IMR-90 (cell line): ENCODE results near the gene RUNX2. TPM values are rescaled to one million over a fixed set of nuclear protein-coding genes. Genes with fewer than 3 reads are reported as not detected.

Experiments used
- ATAC-seq: fragments of 200-7000 bp; cut with Tn5 transposase; 2 replicates; pipeline ENCODE4 v1.9.1; 2020; ENCODE audit warnings: low read depth, mild to moderate bottlenecking, moderate library complexity
- BruUV-seq: library from RNA; stranded (reverse); fragments of 400-500 nt; replicated peaks from 2 replicates; lab custom pipeline; 2021; lab: Mats Ljungman, UMichigan
- CTCF ChIA-PET: fragments of 300-600 bp; formaldehyde crosslinking; extraction: SDS; loops from one replicate; lab custom pipeline; 2021; ENCODE audit warnings: antibody characterized with exemption; lab: Yijun Ruan, JAX
- POLR2A ChIA-PET: fragments of 300-600 bp; sonication (Branson Sonifier 250); formaldehyde crosslinking; loops from one replicate; lab custom pipeline; 2022; ENCODE audit warnings: antibody characterized with exemption; ENCODE audit not compliant: unreplicated experiment; lab: Charles Lee
- DNase-seq: peaks from one replicate; pipeline ENCODE4 v3.0.0; 2013
- H2AFZ ChIP-seq: replicated peaks from 2 replicates; pipeline ENCODE3; 2013; ENCODE audit warnings: low read length, mild to moderate bottlenecking; ENCODE audit not compliant: poor library complexity
- H2AK5ac ChIP-seq: 2 replicates; pipeline ENCODE4 v1.6.1; 2013; ENCODE audit warnings: low read depth, low read length, inconsistent platforms
- H2AK9ac ChIP-seq: replicated peaks from 2 replicates; pipeline ENCODE3; 2013; ENCODE audit warnings: mild to moderate bottlenecking, low read depth, low read length, moderate library complexity; ENCODE audit not compliant: poor library complexity
- H2BK120ac ChIP-seq: 2 replicates; pipeline ENCODE4 v1.6.1; 2013; ENCODE audit warnings: low read depth, low read length, inconsistent platforms
- H2BK15ac ChIP-seq: 3 replicates; pipeline ENCODE4 v1.6.1; 2013; ENCODE audit warnings: low read depth, low read length, inconsistent platforms
- H2BK20ac ChIP-seq: 2 replicates; pipeline ENCODE4 v1.6.1; 2013; ENCODE audit warnings: low read depth, mild to moderate bottlenecking, inconsistent platforms, low read length, moderate library complexity
- H2BK5ac ChIP-seq: 2 replicates; pipeline ENCODE4 v1.6.1; 2013; ENCODE audit warnings: mild to moderate bottlenecking, low read depth, low read length, inconsistent platforms; ENCODE audit not compliant: poor library complexity, severe bottlenecking
- H3K14ac ChIP-seq: replicated peaks from 2 replicates; pipeline ENCODE4 v1.6.1; 2013; ENCODE audit warnings: low read depth, low read length, inconsistent platforms
- H3K18ac ChIP-seq: 2 replicates; pipeline ENCODE4 v1.6.1; 2013; ENCODE audit warnings: low read depth, low read length, control low read depth
- H3K23ac ChIP-seq: 2 replicates; pipeline ENCODE4 v1.6.1; 2013; ENCODE audit warnings: low read depth, low read length, inconsistent platforms
- H3K27ac ChIP-seq: 2 replicates; pipeline ENCODE4 v1.5.1; 2013; ENCODE audit warnings: mild to moderate bottlenecking, control low read depth, low read length; ENCODE audit not compliant: insufficient read depth
- H3K27me3 ChIP-seq: 2 replicates; pipeline ENCODE4 v1.6.1; 2013; ENCODE audit warnings: low read length; ENCODE audit not compliant: control insufficient read depth, insufficient read depth
- H3K36me3 ChIP-seq: 2 replicates; pipeline ENCODE4 v1.6.1; 2013; ENCODE audit warnings: low read length, mixed read lengths; ENCODE audit not compliant: control insufficient read depth, insufficient read depth
- H3K4ac ChIP-seq: 2 replicates; pipeline ENCODE4 v1.6.1; 2013; ENCODE audit warnings: low read depth, low read length, inconsistent platforms
- H3K4me1 ChIP-seq: 2 replicates; pipeline ENCODE4 v1.6.1; 2013; ENCODE audit warnings: low read length, mixed read lengths; ENCODE audit not compliant: control insufficient read depth, insufficient read depth
- H3K4me2 ChIP-seq: 2 replicates; pipeline ENCODE4 v1.6.1; 2013; ENCODE audit warnings: low read depth, mild to moderate bottlenecking, control low read depth, low read length, moderate library complexity
- H3K4me3 ChIP-seq: 2 replicates; pipeline ENCODE4 v1.5.1; 2013; ENCODE audit warnings: low read depth, mild to moderate bottlenecking, control low read depth, low read length, moderate library complexity; ENCODE audit not compliant: insufficient read depth
- H3K56ac ChIP-seq: 2 replicates; pipeline ENCODE4 v1.6.1; 2013; ENCODE audit warnings: low read length, inconsistent platforms; ENCODE audit not compliant: insufficient read depth; ENCODE audit errors: extremely low read depth
- H3K79me1 ChIP-seq, 2 experiments: 2 replicates each; pipeline ENCODE4 v1.6.1; 2013; ENCODE audit warnings: low read length in 2 of 2, inconsistent platforms in 1 of 2, low read depth in 1 of 2
- H3K9ac ChIP-seq: 2 replicates; pipeline ENCODE4 v1.6.1; 2013; ENCODE audit warnings: low read depth, low read length, control low read depth
- H3K9me1 ChIP-seq: 2 replicates; pipeline ENCODE4 v1.6.1; 2013; ENCODE audit warnings: low read length, inconsistent platforms; ENCODE audit not compliant: insufficient read depth
- H3K9me3 ChIP-seq: 2 replicates; pipeline ENCODE4 v1.6.1; 2013; ENCODE audit warnings: low read length; ENCODE audit not compliant: control insufficient read depth, insufficient read depth
- H4K20me1 ChIP-seq: 2 replicates; pipeline ENCODE4 v1.6.1; 2013; ENCODE audit warnings: low read length, inconsistent platforms; ENCODE audit not compliant: insufficient read depth
- H4K5ac ChIP-seq: 2 replicates; pipeline ENCODE4 v1.6.1; 2013; ENCODE audit warnings: mild to moderate bottlenecking, low read depth, low read length, control low read depth
- H4K8ac ChIP-seq, 2 experiments: 2 replicates each; pipeline ENCODE4 v1.6.1; 2013; ENCODE audit warnings: low read depth in 2 of 2, low read length in 2 of 2, control low read depth in 1 of 2, inconsistent platforms in 1 of 2
- H4K91ac ChIP-seq: 2 replicates; pipeline ENCODE4 v1.6.1; 2013; ENCODE audit warnings: low read depth, low read length, inconsistent platforms; ENCODE audit not compliant: insufficient read depth
- BHLHE40 ChIP-seq: fragments of 150-350 bp; IDR thresholded peaks from 2 replicates; pipeline ENCODE4 v1.6.1; 2016; ENCODE audit warnings: mild to moderate bottlenecking, low read depth, low read length
- CEBPB ChIP-seq: IDR thresholded peaks from 2 replicates; pipeline ENCODE4 v1.6.1; 2012; ENCODE audit warnings: low read depth, low read length, improper control_type of control experiment
- CHD1 ChIP-seq: IDR thresholded peaks from 2 replicates; pipeline ENCODE4 v1.6.1; 2012; ENCODE audit warnings: low read depth, low read length, improper control_type of control experiment
- CTCF ChIP-seq: conservative IDR thresholded peaks from 2 replicates; pipeline ENCODE4 v1.5.1; 2012; ENCODE audit warnings: mild to moderate bottlenecking, low read depth, low read length, improper control_type of control experiment
- ELK1 ChIP-seq: fragments of 150-350 bp; IDR thresholded peaks from 2 replicates; pipeline ENCODE4 v1.6.1; 2016; ENCODE audit warnings: low read depth, mild to moderate bottlenecking, low read length, moderate library complexity, borderline replicate concordance
- FOS ChIP-seq: fragments of 150-350 bp; IDR thresholded peaks from 2 replicates; pipeline ENCODE4 v1.6.1; 2016; ENCODE audit warnings: low read depth, low read length
- MAFK ChIP-seq: IDR thresholded peaks from 2 replicates; pipeline ENCODE4 v1.6.1; 2012; ENCODE audit warnings: low read depth, low read length, improper control_type of control experiment
- MAZ ChIP-seq: IDR thresholded peaks from 2 replicates; pipeline ENCODE4 v1.6.1; 2012; ENCODE audit warnings: low read depth, mild to moderate bottlenecking, low read length, improper control_type of control experiment, moderate library complexity, borderline replicate concordance
- MXI1 ChIP-seq: IDR thresholded peaks from 2 replicates; pipeline ENCODE4 v1.6.1; 2012; ENCODE audit warnings: low read depth, mild to moderate bottlenecking, low read length, moderate library complexity, borderline replicate concordance
- NFE2L2 ChIP-seq: fragments of 150-350 bp; IDR thresholded peaks from 2 replicates; pipeline ENCODE4 v1.6.1; 2016; ENCODE audit warnings: low read depth, mild to moderate bottlenecking, low read length
- POLR2A ChIP-seq: IDR thresholded peaks from 2 replicates; pipeline ENCODE4 v1.6.1; 2012; ENCODE audit warnings: mild to moderate bottlenecking, low read depth, low read length
- RAD21 ChIP-seq: IDR thresholded peaks from 2 replicates; pipeline ENCODE4 v1.6.1; 2012; ENCODE audit warnings: low read length, improper control_type of control experiment
- RCOR1 ChIP-seq: IDR thresholded peaks from 2 replicates; pipeline ENCODE4 v1.6.1; 2012; ENCODE audit warnings: mild to moderate bottlenecking, low read length, improper control_type of control experiment; ENCODE audit not compliant: insufficient replicate concordance
- RFX5 ChIP-seq: IDR thresholded peaks from 2 replicates; pipeline ENCODE4 v1.8.0; 2012; ENCODE audit warnings: low read depth, mild to moderate bottlenecking, low read length, moderate library complexity
- SMC3 ChIP-seq: fragments of 150-350 bp; IDR thresholded peaks from 2 replicates; pipeline ENCODE4 v1.6.1; 2016; ENCODE audit warnings: low read depth, mild to moderate bottlenecking, antibody characterized with exemption, low read length, moderate library complexity
- WGBS, 2 experiments: methylation state at CpG; one replicate each; pipeline versions ENCODE4 v1.1.5 to v1.1.7; 2013; ENCODE audit warnings: missing lambda C conversion rate in 2 of 2; ENCODE audit not compliant: insufficient read length in 1 of 2; ENCODE audit errors: extremely low coverage in 2 of 2; 5-methylcytosine and 5-hydroxymethylcytosine counted together
- dilution Hi-C: fragments of 300-500 bp; cut with HindIII; formaldehyde crosslinking; loops from one replicate; pipeline ENCODE4 v1.14.3; 2018; ENCODE audit warnings: low sequenced_read_pairs; ENCODE audit not compliant: unreplicated experiment
- in situ Hi-C: fragments of 300-500 bp; cut with MboI; formaldehyde crosslinking; loops from 3 replicates; pipeline ENCODE4 v1.14.3; 2019; ENCODE audit warnings: low sequenced_read_pairs, inconsistent platforms, mixed read lengths
- intact Hi-C: fragments of 100-400 bp; cut with micrococcal nuclease; formaldehyde crosslinking; loops from 2 replicates; pipeline ENCODE4 v1.10.0; 2022
- polyA plus RNA-seq, 3 experiments: library from polyadenylated mRNA; depleted of rRNA; stranded (reverse); fragments of >200 nt; gene quantifications; 2 replicates each; pipeline ENCODE4 v1.2.3, GENCODE V29; 2012; ENCODE audit warnings: low replicate concordance in 1 of 3
- total RNA-seq: library from RNA; depleted of rRNA; stranded (reverse); fragments of >200 nt; gene quantifications from 2 replicates; pipeline ENCODE4 v1.2.3, GENCODE V29; 2012
- TF ChIP-seq, protein P1 (sequence below): fragments of 150-350 bp; IDR thresholded peaks from 2 replicates; pipeline ENCODE4 v1.6.1; 2017; ENCODE audit warnings: mild to moderate bottlenecking, antibody characterized with exemption, low read length, low read depth

RUNX2 gene
- total and polyA plus RNA-seq, 2 of the 4 experiments (the other 2 are of a cell fraction), result 2.3 to 4.7 TPM

GRCh38 chr6:45491874-45492273 lies 163.7 kb downstream of the RUNX2 start:
- H3K56ac ChIP-seq, result no peak overlapping the region
- TF ChIP-seq FOS (no peak), SMC3 (no peak), NFE2L2 (no peak), RFX5 (no peak), MAZ (no peak), MAFK (no peak), CTCF (no peak), RAD21 (no peak), CHD1 (no peak), RCOR1 (no peak), CEBPB (no peak), ELK1 (no peak), BHLHE40 (no peak), POLR2A (no peak), MXI1 (no peak)
- TF ChIP-seq, protein P1, sequence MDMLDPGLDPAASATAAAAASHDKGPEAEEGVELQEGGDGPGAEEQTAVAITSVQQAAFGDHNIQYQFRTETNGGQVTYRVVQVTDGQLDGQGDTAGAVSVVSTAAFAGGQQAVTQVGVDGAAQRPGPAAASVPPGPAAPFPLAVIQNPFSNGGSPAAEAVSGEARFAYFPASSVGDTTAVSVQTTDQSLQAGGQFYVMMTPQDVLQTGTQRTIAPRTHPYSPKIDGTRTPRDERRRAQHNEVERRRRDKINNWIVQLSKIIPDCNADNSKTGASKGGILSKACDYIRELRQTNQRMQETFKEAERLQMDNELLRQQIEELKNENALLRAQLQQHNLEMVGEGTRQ, result no peak

More at GRCh38 chr6:45491874-45492273, 163.7 kb downstream of the RUNX2 start:
- Histone ChIP-seq H3K36me3 (no peaks in the 10 kb centered on the region; the same call in 1 of the 2 replicates), H2AK9ac (no peak overlapping the region), H3K9ac (no peak overlapping the region), H2BK5ac (no peak overlapping the region), H3K4me2 (no peak overlapping the region), H3K9me1 (peaks cover 8% of the 10 kb centered on the region; the same call in 1 of the 2 replicates), H4K91ac (0 out of 2 replicates have a peak overlapping the region, but pooled peaks have one; percentile 62), H2AK5ac (peak overlapping the region; percentile 36; the same call in 1 of the 2 replicates), H3K4ac (peak overlapping the region; percentile 66; the same call in 1 of the 2 replicates), H3K4me1 (peaks cover 16% of the 10 kb centered on the region), H2AFZ (no peak overlapping the region), H2BK20ac (peak overlapping the region; percentile 28; the same call in 1 of the 2 replicates), H3K27ac (no peak overlapping the region), H3K14ac (no peak overlapping the region; the same call in 1 of the 2 replicates), H3K79me1 (peaks cover 17 to 48% of the 10 kb centered on the region in 2 experiments), H3K18ac (no peak overlapping the region; the same call in 1 of the 2 replicates), H4K20me1 (no peaks in the 10 kb centered on the region), H3K9me3 (no peaks in the 10 kb centered on the region), H3K23ac (no peak overlapping the region; the same call in 1 of the 2 replicates), H4K5ac (peak overlapping the region; percentile 76), H2BK15ac (no peak overlapping the region; the same call in 2 of the 3 replicates), H3K27me3 (no peaks in the 10 kb centered on the region), H4K8ac (no peak overlapping the region), H2BK120ac (peak overlapping the region; percentile 64), H3K4me3 (no peak overlapping the region)
- WGBS, 2 experiments, result no CpG with 5 or more reads among the region's 6 CpGs
- POLR2A ChIA-PET, result no interaction called here
- no peak for ATAC-seq
- DNase-seq, result no peak
- CTCF ChIA-PET, result no interaction called here
- no TSS peak for BruUV-seq
- intact Hi-C loops (loop anchor here (5.0 kb wide), 1 partner anchor 45 kb away; no protein-coding TSS in a partner anchor), dilution Hi-C loops (no loop called here), in situ Hi-C loops (no loop called here)
